HG03342 (cell line): ENCODE measurements around the gene BBS1.
"Not testable (repeated sequence)": the region's sequence is repeated elsewhere in the genome, so short reads cannot be mapped to it uniquely, and the experiment has no call there.

Experiments used
- ATAC-seq: cut with Tn5 transposase; IDR thresholded peaks from one replicate; pipeline ENCODE4 v1.9.1; 2021; ENCODE audit warnings: mild to moderate bottlenecking, moderate library complexity; ENCODE audit not compliant: unreplicated experiment

Gene BBS1

DNA sequence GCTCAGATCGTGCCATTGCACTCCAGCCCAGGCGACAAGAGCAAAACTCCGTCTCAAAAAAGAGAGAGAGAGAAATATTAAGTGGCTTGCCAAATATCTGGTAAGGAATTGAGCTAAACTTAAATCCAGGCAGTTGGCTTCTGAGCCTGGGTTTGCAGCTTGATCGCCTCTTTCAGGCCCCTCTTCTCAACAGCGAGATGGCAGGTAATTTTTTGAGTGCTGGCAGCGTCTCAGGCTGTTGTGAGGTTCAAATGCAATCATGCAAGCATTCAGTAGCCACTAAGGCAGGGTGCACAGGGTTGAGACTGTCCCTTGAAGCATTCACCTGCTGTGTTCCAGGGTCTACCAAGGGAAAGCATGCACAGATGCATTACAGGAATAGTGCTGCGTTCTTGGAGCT is 58.6 kb downstream of the BBS1 start:
- ATAC-seq: no peak

DNA sequence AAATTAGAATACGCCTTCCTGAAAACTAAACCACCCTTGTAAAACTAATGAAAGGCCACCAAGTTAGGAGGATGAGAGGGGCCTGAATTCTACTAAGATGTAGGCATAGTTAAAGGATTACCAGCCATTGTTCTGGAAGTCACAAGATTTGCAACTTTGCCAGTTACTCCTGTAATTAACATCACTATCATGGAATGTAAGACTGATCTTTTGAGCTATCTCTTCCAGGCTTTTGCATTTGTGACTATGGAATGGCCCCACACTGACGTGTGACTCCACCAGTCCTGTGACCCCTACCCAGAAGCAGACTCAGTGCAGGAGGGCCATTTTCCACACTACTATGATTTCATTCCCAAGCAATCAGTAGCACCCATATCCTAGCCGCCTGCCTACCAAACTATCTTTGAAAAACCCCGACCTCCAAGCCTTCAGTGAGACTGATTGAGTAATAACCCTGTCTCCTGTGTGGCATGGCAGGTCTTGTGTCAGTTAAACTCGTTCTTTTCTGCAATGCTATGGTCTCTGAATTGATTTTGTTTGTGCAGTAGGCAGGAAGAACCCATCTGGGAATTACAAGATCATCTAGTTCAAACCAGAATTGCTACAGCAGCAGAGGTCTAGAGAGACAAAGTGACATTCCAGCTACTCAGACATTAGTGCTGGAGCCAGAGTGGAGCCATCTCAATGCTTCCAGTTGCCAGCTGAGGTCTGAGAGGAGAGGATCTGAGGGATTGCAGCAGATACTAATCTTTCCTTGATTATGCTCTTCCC is 59.8 kb downstream of the BBS1 start:
- no peak for ATAC-seq

DNA sequence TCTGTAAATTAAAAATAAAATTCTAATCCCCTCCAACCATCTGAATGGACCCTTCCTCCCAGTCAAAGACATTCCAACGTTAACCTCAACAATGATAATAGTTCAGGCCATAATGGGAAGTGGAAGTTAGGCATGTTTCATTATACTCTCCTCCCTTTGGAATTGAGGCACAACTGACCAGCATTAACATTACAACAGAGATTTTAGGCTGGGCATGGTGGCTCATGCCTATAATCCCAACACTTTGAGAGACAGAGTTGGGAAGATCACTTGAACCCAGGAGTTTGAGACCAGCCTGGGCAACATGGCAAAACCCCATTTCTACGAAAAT is 60.4 kb downstream of the BBS1 start:
- no peak for ATAC-seq

DNA sequence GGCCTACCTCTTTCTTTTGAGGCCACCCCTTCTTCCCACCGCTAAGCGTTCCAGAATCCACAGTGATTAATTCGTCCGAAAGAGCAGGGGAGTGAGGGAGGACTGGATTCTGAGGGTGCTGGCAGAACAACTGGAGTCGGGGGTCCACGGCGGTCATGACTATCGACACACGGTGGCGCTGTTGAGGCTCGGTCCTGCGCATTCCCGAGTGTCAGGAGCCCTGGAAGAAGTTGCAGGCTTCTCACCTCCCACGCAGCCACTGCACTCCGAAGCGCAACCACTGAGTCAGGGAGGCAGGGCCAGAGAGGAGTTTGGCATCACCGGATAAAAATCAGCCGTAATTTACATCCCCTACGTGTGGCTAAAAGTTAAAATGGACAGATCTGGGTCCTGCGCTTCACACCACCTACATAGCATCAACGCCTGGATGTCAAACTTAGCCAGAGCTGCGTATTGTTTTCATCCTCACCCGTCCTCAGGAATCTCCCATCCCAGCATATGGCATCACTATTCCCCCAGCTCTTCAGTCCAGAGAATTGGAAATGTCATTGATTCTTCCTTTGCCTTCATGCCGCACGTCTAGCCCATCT is 68.7 kb downstream of the BBS1 start:
- ATAC-seq: no peak

DNA sequence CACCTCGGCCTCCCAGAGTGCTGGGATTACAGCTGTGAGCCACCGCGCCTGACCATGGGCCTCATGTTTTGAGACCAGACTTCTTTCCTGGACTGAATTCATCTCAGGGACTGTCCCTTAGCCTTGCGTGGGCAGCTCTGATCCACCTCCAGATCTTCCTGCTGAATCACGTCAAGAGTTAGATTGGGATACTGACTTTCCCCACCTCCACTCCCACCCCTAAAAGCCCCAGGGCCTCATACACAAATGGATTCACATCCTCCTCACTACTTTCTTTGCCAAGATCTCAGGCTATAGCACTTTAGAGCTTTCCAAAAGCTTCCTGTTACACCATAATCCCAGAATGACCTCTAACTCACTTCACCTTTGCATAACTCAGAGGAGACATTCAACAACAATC is 70.4 kb downstream of the BBS1 start:
- no peak for ATAC-seq

DNA sequence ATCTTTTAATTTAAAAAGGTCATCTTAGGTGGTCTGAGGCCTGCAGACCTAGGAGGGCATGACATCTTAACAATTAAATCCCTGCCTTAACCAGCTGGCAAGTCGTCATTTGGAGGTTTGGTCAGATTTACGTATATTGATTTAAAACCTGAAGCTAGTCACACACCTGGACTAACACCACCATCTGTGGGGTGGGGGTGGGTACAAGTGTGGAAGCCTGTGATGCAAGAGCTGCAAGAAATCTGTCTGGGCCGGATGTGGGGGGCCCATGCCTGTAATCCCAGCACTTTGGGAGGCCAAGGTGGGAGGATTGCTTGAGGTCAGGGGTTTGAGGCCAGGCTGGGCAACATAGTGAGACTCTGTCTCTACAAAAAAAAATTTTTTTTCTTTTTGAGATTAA is 70.8 kb downstream of the BBS1 start:
- ATAC-seq: no peak

DNA sequence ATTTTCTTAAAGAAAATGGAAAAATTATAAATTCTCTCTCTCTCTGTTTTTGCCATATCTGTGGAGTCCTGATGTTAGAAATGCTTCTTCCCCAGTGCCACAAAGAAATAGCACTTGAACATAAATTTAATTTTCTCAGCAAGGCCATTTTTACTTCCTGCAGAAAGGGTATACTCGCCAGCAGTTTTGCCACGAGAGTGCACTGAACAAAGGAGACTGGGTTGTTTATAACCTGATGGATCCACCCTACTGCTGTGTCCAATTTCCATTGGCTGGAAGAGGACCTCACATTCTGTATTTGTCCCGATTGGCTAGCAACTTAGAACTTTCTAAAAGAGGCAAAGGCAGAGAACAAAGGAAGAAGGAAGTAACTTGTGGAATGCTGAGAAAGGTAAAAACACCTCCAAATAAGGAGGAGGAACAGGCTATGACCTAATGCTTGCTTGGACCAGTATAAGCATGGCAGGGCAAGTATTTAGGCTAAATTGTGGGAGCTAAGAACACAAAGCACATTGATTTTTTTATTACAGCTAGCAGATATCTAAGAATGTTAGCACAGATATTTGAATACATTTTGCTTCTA is 72.2 kb downstream of the BBS1 start:
- not testable (repeated sequence) for ATAC-seq
